Measurements from ENCODE around the gene GPC5.

DNA sequence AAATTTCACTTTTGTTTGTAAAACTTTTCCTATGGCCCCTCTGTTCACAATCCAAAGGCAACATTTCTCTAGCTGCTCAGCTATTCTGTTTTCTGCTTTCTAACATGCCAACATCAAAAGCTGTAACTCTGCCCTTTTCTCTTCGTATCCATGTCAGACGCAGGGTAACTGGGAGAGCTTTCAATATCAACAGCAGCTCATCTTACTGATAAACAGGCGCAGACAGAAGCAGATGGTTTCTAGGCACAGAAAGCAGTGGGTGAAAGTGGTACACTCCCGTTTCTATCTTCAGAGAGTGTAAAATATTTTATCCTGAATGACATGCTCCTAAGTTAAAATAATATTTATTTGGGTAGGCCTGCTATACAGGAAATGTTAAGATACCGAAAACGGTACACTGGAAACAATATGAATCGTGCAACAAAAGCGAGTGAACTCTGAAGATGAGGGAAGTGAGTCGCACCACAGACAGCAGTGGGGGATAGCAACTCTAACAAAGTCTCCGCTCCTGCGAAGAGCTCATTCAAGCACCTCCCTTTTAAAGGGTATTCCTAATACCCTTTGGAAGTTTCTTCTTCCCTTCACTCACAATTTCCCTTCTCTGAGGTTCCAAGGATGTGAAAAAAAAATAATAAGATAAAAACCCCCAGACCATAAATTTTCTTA, 798.3 kb downstream of the GPC5 start:
- TF ChIP-seq CTCF (IDR thresholded peaks at IDR 0.05), result no peak
- no peak for TF ChIP-seq POLR2A (IDR thresholded peaks at IDR 0.05)
